Left ventricle myocardium inferior (tissue), 1 donor: ENCODE data around the gene CCNG1. TPM values are rescaled to one million over a fixed set of nuclear protein-coding genes. Genes with fewer than 3 reads are reported as not detected.
"Not testable (repeated sequence)": the region's sequence is repeated elsewhere in the genome, so short reads cannot be mapped to it uniquely, and the experiment has no call there.

ENCODE experiments used
- DNase-seq: peaks from one replicate; pipeline ENCODE4 v3.0.0-alpha.2; 2020
- H3K27ac ChIP-seq: fragments of 200-600 bp; replicated peaks from 2 replicates; pipeline ENCODE4 v1.8.0; 2021
- H3K27me3 ChIP-seq: fragments of 200-600 bp; 2 replicates; pipeline ENCODE4 v1.8.0; 2021; ENCODE audit warnings: low read depth
- H3K36me3 ChIP-seq: fragments of 200-600 bp; 2 replicates; pipeline ENCODE4 v1.8.0; 2021
- H3K4me1 ChIP-seq: fragments of 200-600 bp; 2 replicates; pipeline ENCODE4 v1.8.0; 2021
- H3K4me3 ChIP-seq: fragments of 200-600 bp; 2 replicates; pipeline ENCODE4 v1.8.0; 2021; ENCODE audit warnings: mild to moderate bottlenecking, moderate library complexity
- H3K9me3 ChIP-seq: fragments of 200-600 bp; replicated peaks from 2 replicates; pipeline ENCODE4 v1.8.0; 2021
- intact Hi-C: fragments of 100-400 bp; cut with micrococcal nuclease; formaldehyde crosslinking; loops from one replicate; pipeline ENCODE4 v1.11.0; 2022
- total RNA-seq: library from RNA; stranded (reverse); fragmentation: NEBNext Ultra II Directional; extraction: Animal tissue kit (Norgen Biotek cat#: 25700); gene quantifications from one replicate; pipeline ENCODE4 v1.2.1, GENCODE V29; 2021
- TF ChIP-seq, protein P1 (sequence below): fragments of 200-600 bp; IDR thresholded peaks from 2 replicates; pipeline ENCODE4 v1.8.0; 2021; ENCODE audit warnings: antibody characterized with exemption, mild to moderate bottlenecking, borderline replicate concordance
- donor health status: DM: no; HTN: yes; CAD: no; lungs with severe emphysema.

The CCNG1 gene
- total RNA-seq, 1 donor from 2014 or later: 80.8 TPM

DNA sequence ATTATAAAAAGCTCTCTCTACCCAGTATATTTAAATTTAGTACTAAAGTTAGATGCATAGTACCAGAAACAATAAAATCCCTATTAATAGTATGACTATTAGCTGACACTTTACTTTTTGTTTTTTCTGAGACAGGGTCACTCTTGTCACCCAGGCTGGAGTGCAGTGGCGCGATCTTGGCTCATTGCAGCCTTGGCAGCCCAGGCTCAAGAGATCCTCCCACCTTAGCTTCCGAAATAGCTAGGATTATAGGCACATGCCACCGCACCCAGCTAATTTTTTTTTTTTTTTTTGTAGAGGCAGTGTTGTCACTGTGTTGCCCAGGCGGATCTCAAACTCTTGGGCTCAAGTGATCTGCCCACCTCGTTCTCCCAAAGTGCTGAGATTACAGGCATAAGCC lies 8.0 kb downstream of the CCNG1 start:
- TF ChIP-seq, protein P1, sequence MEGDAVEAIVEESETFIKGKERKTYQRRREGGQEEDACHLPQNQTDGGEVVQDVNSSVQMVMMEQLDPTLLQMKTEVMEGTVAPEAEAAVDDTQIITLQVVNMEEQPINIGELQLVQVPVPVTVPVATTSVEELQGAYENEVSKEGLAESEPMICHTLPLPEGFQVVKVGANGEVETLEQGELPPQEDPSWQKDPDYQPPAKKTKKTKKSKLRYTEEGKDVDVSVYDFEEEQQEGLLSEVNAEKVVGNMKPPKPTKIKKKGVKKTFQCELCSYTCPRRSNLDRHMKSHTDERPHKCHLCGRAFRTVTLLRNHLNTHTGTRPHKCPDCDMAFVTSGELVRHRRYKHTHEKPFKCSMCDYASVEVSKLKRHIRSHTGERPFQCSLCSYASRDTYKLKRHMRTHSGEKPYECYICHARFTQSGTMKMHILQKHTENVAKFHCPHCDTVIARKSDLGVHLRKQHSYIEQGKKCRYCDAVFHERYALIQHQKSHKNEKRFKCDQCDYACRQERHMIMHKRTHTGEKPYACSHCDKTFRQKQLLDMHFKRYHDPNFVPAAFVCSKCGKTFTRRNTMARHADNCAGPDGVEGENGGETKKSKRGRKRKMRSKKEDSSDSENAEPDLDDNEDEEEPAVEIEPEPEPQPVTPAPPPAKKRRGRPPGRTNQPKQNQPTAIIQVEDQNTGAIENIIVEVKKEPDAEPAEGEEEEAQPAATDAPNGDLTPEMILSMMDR: no peak
- Histone ChIP-seq H3K27ac (peak overlapping the region; percentile 16), H3K4me3 (no peak overlapping the region), H3K36me3 (peaks cover 90% of the 10 kb centered on the region), H3K27me3 (no peaks in the 10 kb centered on the region), H3K4me1 (peaks cover 33% of the 10 kb centered on the region), H3K9me3 (no peaks in the 10 kb centered on the region)
- DNase-seq: no peak
- intact Hi-C loops: no loop called here

DNA sequence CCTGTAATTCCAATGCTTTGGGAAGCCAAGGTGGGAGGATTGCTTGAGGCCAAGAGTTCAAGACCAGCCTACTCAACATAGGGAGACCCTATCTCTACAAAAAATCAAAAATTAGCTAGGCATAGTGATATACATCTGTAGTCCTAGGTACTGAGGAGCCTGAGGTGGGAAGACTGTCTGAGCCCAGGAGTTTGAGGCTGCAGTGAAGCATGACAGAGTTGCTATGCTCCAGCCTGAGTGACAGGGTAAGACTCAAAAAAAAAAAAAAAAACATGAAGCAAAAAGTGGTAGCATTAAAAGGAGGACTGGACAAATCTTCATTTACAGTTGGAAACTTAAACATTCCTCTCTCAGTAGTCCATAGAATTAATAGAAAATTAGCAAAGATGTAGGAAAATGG lies 9.8 kb downstream of the CCNG1 start:
- no peak overlapping the region for H3K27ac ChIP-seq
- H3K4me1 ChIP-seq: peaks cover 23% of the 10 kb centered on the region
- H3K9me3 ChIP-seq: no peaks in the 10 kb centered on the region
- no peak overlapping the region for H3K4me3 ChIP-seq
- H3K27me3 ChIP-seq: no peaks in the 10 kb centered on the region
- intact Hi-C loops: no loop called here
- no peak for DNase-seq
- TF ChIP-seq, protein P1: no peak
- peaks cover 88% of the 10 kb centered on the region for H3K36me3 ChIP-seq

DNA sequence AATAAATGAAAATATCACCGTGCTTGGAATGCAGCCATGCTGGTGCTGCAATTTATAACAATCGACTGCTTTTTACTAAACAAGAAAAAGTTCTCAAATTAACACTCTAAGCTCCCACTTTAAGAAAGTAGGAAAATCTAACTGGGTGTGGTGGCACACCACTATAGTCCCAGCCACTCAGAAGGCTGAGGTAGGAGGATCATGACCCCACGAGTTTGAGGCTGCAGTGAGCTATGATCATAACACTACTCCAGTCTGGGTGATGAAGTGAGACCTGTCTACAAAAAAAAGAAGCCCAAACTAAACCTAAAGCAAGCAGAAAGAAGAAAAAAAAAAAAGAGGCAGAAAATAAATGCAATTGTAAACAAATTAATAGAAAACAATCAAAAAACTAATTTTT lies 10.5 kb downstream of the CCNG1 start:
- H3K27ac ChIP-seq: no peak overlapping the region
- intact Hi-C loops: no loop called here
- H3K36me3 ChIP-seq: peaks cover 84% of the 10 kb centered on the region
- no peaks in the 10 kb centered on the region for H3K9me3 ChIP-seq
- peaks cover 23% of the 10 kb centered on the region for H3K4me1 ChIP-seq
- TF ChIP-seq, protein P1: no peak
- no peaks in the 10 kb centered on the region for H3K27me3 ChIP-seq
- DNase-seq: no peak
- no peak overlapping the region for H3K4me3 ChIP-seq

DNA sequence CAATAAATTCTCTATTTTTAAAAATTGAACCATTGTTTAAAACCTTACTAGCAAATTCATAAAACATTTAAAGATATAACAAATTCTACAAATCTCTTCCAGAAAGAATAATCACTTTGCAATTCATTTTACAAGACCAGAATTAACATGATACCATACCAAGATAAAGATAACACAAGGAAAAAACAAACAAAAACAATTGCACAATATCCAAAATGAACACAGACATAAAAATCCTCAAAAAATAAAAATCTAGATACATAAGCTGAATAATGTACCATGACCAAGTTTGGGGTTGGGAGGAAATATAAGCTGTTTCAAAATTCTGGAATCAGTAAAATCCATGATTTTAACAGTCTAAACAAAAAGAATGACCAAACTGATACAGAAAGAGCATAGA lies 11.1 kb downstream of the CCNG1 start:
- peaks cover 23% of the 10 kb centered on the region for H3K4me1 ChIP-seq

DNA sequence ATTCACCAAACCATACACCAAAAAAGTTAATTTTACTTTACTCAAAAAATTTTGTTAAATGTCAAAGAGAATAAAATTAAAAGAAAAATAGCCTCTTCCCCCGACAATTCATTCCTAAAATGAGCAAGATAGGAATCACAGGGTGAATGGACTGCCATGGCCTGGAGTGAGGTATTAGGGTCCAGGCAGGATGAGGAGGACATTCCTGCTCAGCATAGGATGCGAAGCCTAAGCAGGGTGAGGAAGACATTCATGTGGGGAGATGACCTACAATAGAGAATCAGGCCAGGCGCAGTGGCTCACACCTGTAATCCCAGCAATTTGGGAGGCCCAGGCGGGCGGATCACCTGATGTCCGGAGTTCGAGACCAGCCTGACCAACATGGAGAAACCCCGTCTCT lies 14.1 kb downstream of the CCNG1 start:
- no peaks in the 10 kb centered on the region for H3K4me1 ChIP-seq
- no peak for DNase-seq
- intact Hi-C loops: no loop called here
- H3K27ac ChIP-seq: no peak overlapping the region
- no peaks in the 10 kb centered on the region for H3K9me3 ChIP-seq
- TF ChIP-seq, protein P1: no peak
- no peaks in the 10 kb centered on the region for H3K27me3 ChIP-seq
- H3K36me3 ChIP-seq: peaks cover 83% of the 10 kb centered on the region
- H3K4me3 ChIP-seq: no peak overlapping the region

More for the DNA sequence above, 11.1 kb downstream of the CCNG1 start:
- no peak overlapping the region for H3K27ac ChIP-seq
- no peaks in the 10 kb centered on the region for H3K27me3 ChIP-seq
- no peaks in the 10 kb centered on the region for H3K9me3 ChIP-seq
- intact Hi-C loops: no loop called here
- no peak for DNase-seq
- H3K4me3 ChIP-seq: no peak overlapping the region
- TF ChIP-seq, protein P1: no peak
- peaks cover 84% of the 10 kb centered on the region for H3K36me3 ChIP-seq

DNA sequence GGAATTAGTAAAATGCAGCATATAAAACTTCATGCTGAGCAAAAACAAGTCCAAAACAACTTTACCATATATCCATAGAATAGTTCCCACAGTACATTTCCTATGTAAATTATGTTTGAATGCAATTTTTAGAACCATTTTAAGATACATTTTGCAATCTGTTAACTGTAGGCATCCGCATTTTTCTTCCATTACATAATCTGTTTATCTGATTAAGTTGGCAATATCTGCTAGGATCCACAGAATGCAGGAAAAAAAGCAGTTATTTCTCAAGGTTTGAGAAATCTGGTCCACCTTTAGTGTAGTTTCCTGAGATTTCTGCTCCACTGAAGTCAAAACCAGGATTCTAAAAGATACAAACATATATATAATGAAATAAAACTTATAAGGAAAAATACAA lies 16.3 kb downstream of the CCNG1 start:
- no peak for DNase-seq
- H3K36me3 ChIP-seq: peaks cover 61% of the 10 kb centered on the region
- TF ChIP-seq, protein P1: no peak
- intact Hi-C loops: no loop called here
- no peak overlapping the region for H3K4me3 ChIP-seq
- no peaks in the 10 kb centered on the region for H3K9me3 ChIP-seq
- H3K4me1 ChIP-seq: peaks cover 11% of the 10 kb centered on the region
- H3K27me3 ChIP-seq: no peaks in the 10 kb centered on the region
- no peak overlapping the region for H3K27ac ChIP-seq

DNA sequence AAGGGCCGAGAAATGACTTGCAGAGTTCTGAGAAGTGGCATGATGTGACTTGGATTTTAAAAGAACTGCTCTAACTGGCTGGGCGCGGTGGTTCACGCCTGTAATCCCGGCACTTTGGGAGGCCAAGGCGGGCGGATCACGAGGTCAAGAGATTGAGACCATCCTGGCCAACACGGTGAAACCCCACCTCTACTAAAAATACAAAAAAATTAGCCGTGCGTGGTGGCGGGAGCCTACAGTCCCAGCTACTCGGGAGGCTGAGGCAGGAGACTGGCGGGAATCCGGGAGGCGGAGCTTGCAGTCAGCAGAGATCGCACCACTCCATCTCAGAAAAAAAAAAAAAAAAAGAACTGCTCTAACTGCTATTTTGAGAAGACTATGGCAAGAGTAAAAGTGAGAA lies 18.0 kb downstream of the CCNG1 start:
- intact Hi-C loops, H3K27me3 ChIP-seq, DNase-seq, H3K27ac ChIP-seq, H3K9me3 ChIP-seq, H3K4me3 ChIP-seq: not testable (repeated sequence)
- peaks cover 25% of the 10 kb centered on the region for H3K4me1 ChIP-seq
- H3K36me3 ChIP-seq: peaks cover 51% of the 10 kb centered on the region
